IMR-90 (cell line): ENCODE results near the gene DHRS7B. TPM values are rescaled to one million over a fixed set of nuclear protein-coding genes. Genes with fewer than 3 reads are reported as not detected.

Experiments
- ATAC-seq: fragments of 200-7000 bp; cut with Tn5 transposase; 2 replicates; pipeline ENCODE4 v1.9.1; 2020; ENCODE audit warnings: low read depth, mild to moderate bottlenecking, moderate library complexity
- BruUV-seq: library from RNA; stranded (reverse); fragments of 400-500 nt; replicated peaks from 2 replicates; lab custom pipeline; 2021; lab: Mats Ljungman, UMichigan
- CTCF ChIA-PET: fragments of 300-600 bp; formaldehyde crosslinking; extraction: SDS; loops from one replicate; lab custom pipeline; 2021; ENCODE audit warnings: antibody characterized with exemption; lab: Yijun Ruan, JAX
- POLR2A ChIA-PET: fragments of 300-600 bp; sonication (Branson Sonifier 250); formaldehyde crosslinking; loops from one replicate; lab custom pipeline; 2022; ENCODE audit warnings: antibody characterized with exemption; ENCODE audit not compliant: unreplicated experiment; lab: Charles Lee
- DNase-seq: peaks from one replicate; pipeline ENCODE4 v3.0.0; 2013
- H2AFZ ChIP-seq: replicated peaks from 2 replicates; pipeline ENCODE3; 2013; ENCODE audit warnings: low read length, mild to moderate bottlenecking; ENCODE audit not compliant: poor library complexity
- H2AK5ac ChIP-seq: 2 replicates; pipeline ENCODE4 v1.6.1; 2013; ENCODE audit warnings: low read depth, low read length, inconsistent platforms
- H2AK9ac ChIP-seq: replicated peaks from 2 replicates; pipeline ENCODE3; 2013; ENCODE audit warnings: mild to moderate bottlenecking, low read depth, low read length, moderate library complexity; ENCODE audit not compliant: poor library complexity
- H2BK120ac ChIP-seq: 2 replicates; pipeline ENCODE4 v1.6.1; 2013; ENCODE audit warnings: low read depth, low read length, inconsistent platforms
- H2BK15ac ChIP-seq: 3 replicates; pipeline ENCODE4 v1.6.1; 2013; ENCODE audit warnings: low read depth, low read length, inconsistent platforms
- H2BK20ac ChIP-seq: 2 replicates; pipeline ENCODE4 v1.6.1; 2013; ENCODE audit warnings: low read depth, mild to moderate bottlenecking, inconsistent platforms, low read length, moderate library complexity
- H2BK5ac ChIP-seq: 2 replicates; pipeline ENCODE4 v1.6.1; 2013; ENCODE audit warnings: mild to moderate bottlenecking, low read depth, low read length, inconsistent platforms; ENCODE audit not compliant: poor library complexity, severe bottlenecking
- H3K14ac ChIP-seq: replicated peaks from 2 replicates; pipeline ENCODE4 v1.6.1; 2013; ENCODE audit warnings: low read depth, low read length, inconsistent platforms
- H3K18ac ChIP-seq: 2 replicates; pipeline ENCODE4 v1.6.1; 2013; ENCODE audit warnings: low read depth, low read length, control low read depth
- H3K23ac ChIP-seq: 2 replicates; pipeline ENCODE4 v1.6.1; 2013; ENCODE audit warnings: low read depth, low read length, inconsistent platforms
- H3K27ac ChIP-seq: 2 replicates; pipeline ENCODE4 v1.5.1; 2013; ENCODE audit warnings: mild to moderate bottlenecking, control low read depth, low read length; ENCODE audit not compliant: insufficient read depth
- H3K27me3 ChIP-seq: 2 replicates; pipeline ENCODE4 v1.6.1; 2013; ENCODE audit warnings: low read length; ENCODE audit not compliant: control insufficient read depth, insufficient read depth
- H3K36me3 ChIP-seq: 2 replicates; pipeline ENCODE4 v1.6.1; 2013; ENCODE audit warnings: low read length, mixed read lengths; ENCODE audit not compliant: control insufficient read depth, insufficient read depth
- H3K4ac ChIP-seq: 2 replicates; pipeline ENCODE4 v1.6.1; 2013; ENCODE audit warnings: low read depth, low read length, inconsistent platforms
- H3K4me1 ChIP-seq: 2 replicates; pipeline ENCODE4 v1.6.1; 2013; ENCODE audit warnings: low read length, mixed read lengths; ENCODE audit not compliant: control insufficient read depth, insufficient read depth
- H3K4me2 ChIP-seq: 2 replicates; pipeline ENCODE4 v1.6.1; 2013; ENCODE audit warnings: low read depth, mild to moderate bottlenecking, control low read depth, low read length, moderate library complexity
- H3K4me3 ChIP-seq: 2 replicates; pipeline ENCODE4 v1.5.1; 2013; ENCODE audit warnings: low read depth, mild to moderate bottlenecking, control low read depth, low read length, moderate library complexity; ENCODE audit not compliant: insufficient read depth
- H3K56ac ChIP-seq: 2 replicates; pipeline ENCODE4 v1.6.1; 2013; ENCODE audit warnings: low read length, inconsistent platforms; ENCODE audit not compliant: insufficient read depth; ENCODE audit errors: extremely low read depth
- H3K79me1 ChIP-seq, 2 experiments: 2 replicates each; pipeline ENCODE4 v1.6.1; 2013; ENCODE audit warnings: low read length in 2 of 2, inconsistent platforms in 1 of 2, low read depth in 1 of 2
- H3K9ac ChIP-seq: 2 replicates; pipeline ENCODE4 v1.6.1; 2013; ENCODE audit warnings: low read depth, low read length, control low read depth
- H3K9me1 ChIP-seq: 2 replicates; pipeline ENCODE4 v1.6.1; 2013; ENCODE audit warnings: low read length, inconsistent platforms; ENCODE audit not compliant: insufficient read depth
- H3K9me3 ChIP-seq: 2 replicates; pipeline ENCODE4 v1.6.1; 2013; ENCODE audit warnings: low read length; ENCODE audit not compliant: control insufficient read depth, insufficient read depth
- H4K20me1 ChIP-seq: 2 replicates; pipeline ENCODE4 v1.6.1; 2013; ENCODE audit warnings: low read length, inconsistent platforms; ENCODE audit not compliant: insufficient read depth
- H4K5ac ChIP-seq: 2 replicates; pipeline ENCODE4 v1.6.1; 2013; ENCODE audit warnings: mild to moderate bottlenecking, low read depth, low read length, control low read depth
- H4K8ac ChIP-seq, 2 experiments: 2 replicates each; pipeline ENCODE4 v1.6.1; 2013; ENCODE audit warnings: low read depth in 2 of 2, low read length in 2 of 2, control low read depth in 1 of 2, inconsistent platforms in 1 of 2
- H4K91ac ChIP-seq: 2 replicates; pipeline ENCODE4 v1.6.1; 2013; ENCODE audit warnings: low read depth, low read length, inconsistent platforms; ENCODE audit not compliant: insufficient read depth
- CEBPB ChIP-seq: IDR thresholded peaks from 2 replicates; pipeline ENCODE4 v1.6.1; 2012; ENCODE audit warnings: low read depth, low read length, improper control_type of control experiment
- CHD1 ChIP-seq: IDR thresholded peaks from 2 replicates; pipeline ENCODE4 v1.6.1; 2012; ENCODE audit warnings: low read depth, low read length, improper control_type of control experiment
- FOS ChIP-seq: fragments of 150-350 bp; IDR thresholded peaks from 2 replicates; pipeline ENCODE4 v1.6.1; 2016; ENCODE audit warnings: low read depth, low read length
- RAD21 ChIP-seq: IDR thresholded peaks from 2 replicates; pipeline ENCODE4 v1.6.1; 2012; ENCODE audit warnings: low read length, improper control_type of control experiment
- RCOR1 ChIP-seq: IDR thresholded peaks from 2 replicates; pipeline ENCODE4 v1.6.1; 2012; ENCODE audit warnings: mild to moderate bottlenecking, low read length, improper control_type of control experiment; ENCODE audit not compliant: insufficient replicate concordance
- RFX5 ChIP-seq: IDR thresholded peaks from 2 replicates; pipeline ENCODE4 v1.8.0; 2012; ENCODE audit warnings: low read depth, mild to moderate bottlenecking, low read length, moderate library complexity
- SMC3 ChIP-seq: fragments of 150-350 bp; IDR thresholded peaks from 2 replicates; pipeline ENCODE4 v1.6.1; 2016; ENCODE audit warnings: low read depth, mild to moderate bottlenecking, antibody characterized with exemption, low read length, moderate library complexity
- WGBS, 2 experiments: methylation state at CpG; one replicate each; pipeline versions ENCODE4 v1.1.5 to v1.1.7; 2013; ENCODE audit warnings: missing lambda C conversion rate in 2 of 2; ENCODE audit not compliant: insufficient read length in 1 of 2; ENCODE audit errors: extremely low coverage in 2 of 2; 5-methylcytosine and 5-hydroxymethylcytosine counted together
- dilution Hi-C: fragments of 300-500 bp; cut with HindIII; formaldehyde crosslinking; loops from one replicate; pipeline ENCODE4 v1.14.3; 2018; ENCODE audit warnings: low sequenced_read_pairs; ENCODE audit not compliant: unreplicated experiment
- in situ Hi-C: fragments of 300-500 bp; cut with MboI; formaldehyde crosslinking; loops from 3 replicates; pipeline ENCODE4 v1.14.3; 2019; ENCODE audit warnings: low sequenced_read_pairs, inconsistent platforms, mixed read lengths
- intact Hi-C: fragments of 100-400 bp; cut with micrococcal nuclease; formaldehyde crosslinking; loops from 2 replicates; pipeline ENCODE4 v1.10.0; 2022
- polyA plus RNA-seq, 3 experiments: library from polyadenylated mRNA; depleted of rRNA; stranded (reverse); fragments of >200 nt; gene quantifications; 2 replicates each; pipeline ENCODE4 v1.2.3, GENCODE V29; 2012; ENCODE audit warnings: low replicate concordance in 1 of 3
- total RNA-seq: library from RNA; depleted of rRNA; stranded (reverse); fragments of >200 nt; gene quantifications from 2 replicates; pipeline ENCODE4 v1.2.3, GENCODE V29; 2012
- TF ChIP-seq, protein P1 (sequence below): fragments of 150-350 bp; IDR thresholded peaks from 2 replicates; pipeline ENCODE4 v1.6.1; 2017; ENCODE audit warnings: mild to moderate bottlenecking, antibody characterized with exemption, low read length, low read depth

The DHRS7B gene
- total and polyA plus RNA-seq, 2 of the 4 experiments (the other 2 are of a cell fraction), result 24.4 to 34.4 TPM

GRCh38 chr17:21100636-21101035 lies 26.1 kb upstream of the DHRS7B start:
- Histone ChIP-seq H2BK120ac (no peak overlapping the region), H3K4me1 (no peaks in the 10 kb centered on the region), H3K23ac (no peak overlapping the region), H2BK5ac (no peak overlapping the region), H3K4me3 (no peak overlapping the region), H4K5ac (no peak overlapping the region), H2BK20ac (no peak overlapping the region), H3K14ac (no peak overlapping the region), H3K27ac (no peak overlapping the region), H3K18ac (no peak overlapping the region), H3K27me3 (no peaks in the 10 kb centered on the region; the same call in none of the 2 replicates), H3K9ac (no peak overlapping the region), H3K56ac (no peak overlapping the region), H2AK5ac (no peak overlapping the region), H3K79me1 (no peaks in the 10 kb centered on the region), H4K8ac (no peak overlapping the region), H3K4ac (no peak overlapping the region), H4K91ac (no peak overlapping the region), H3K9me1 (no peaks in the 10 kb centered on the region), H2AK9ac (no peak overlapping the region), H2BK15ac (no peak overlapping the region), H3K9me3 (no peaks in the 10 kb centered on the region), H2AFZ (no peak overlapping the region), H4K20me1 (no peaks in the 10 kb centered on the region), H3K36me3 (no peaks in the 10 kb centered on the region), H3K4me2 (no peak overlapping the region)
- WGBS, 2 experiments, result no CpG with 5 or more reads among the region's 2 CpGs
- TF ChIP-seq CEBPB (no peak), RCOR1 (no peak), RAD21 (no peak), CHD1 (no peak), FOS (no peak), SMC3 (no peak), RFX5 (no peak)
- TF ChIP-seq, protein P1, sequence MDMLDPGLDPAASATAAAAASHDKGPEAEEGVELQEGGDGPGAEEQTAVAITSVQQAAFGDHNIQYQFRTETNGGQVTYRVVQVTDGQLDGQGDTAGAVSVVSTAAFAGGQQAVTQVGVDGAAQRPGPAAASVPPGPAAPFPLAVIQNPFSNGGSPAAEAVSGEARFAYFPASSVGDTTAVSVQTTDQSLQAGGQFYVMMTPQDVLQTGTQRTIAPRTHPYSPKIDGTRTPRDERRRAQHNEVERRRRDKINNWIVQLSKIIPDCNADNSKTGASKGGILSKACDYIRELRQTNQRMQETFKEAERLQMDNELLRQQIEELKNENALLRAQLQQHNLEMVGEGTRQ, result no peak
- dilution Hi-C loops, result no loop called here
- intact Hi-C loops, result no loop called here
- ChIA-PET POLR2A (no interaction called here), CTCF (no interaction called here)
- ATAC-seq (no peak), DNase-seq (no peak)
- no TSS peak for BruUV-seq
- in situ Hi-C loops, result no loop called here
